ENCODE measurements around the gene EXOSC1.

DNA sequence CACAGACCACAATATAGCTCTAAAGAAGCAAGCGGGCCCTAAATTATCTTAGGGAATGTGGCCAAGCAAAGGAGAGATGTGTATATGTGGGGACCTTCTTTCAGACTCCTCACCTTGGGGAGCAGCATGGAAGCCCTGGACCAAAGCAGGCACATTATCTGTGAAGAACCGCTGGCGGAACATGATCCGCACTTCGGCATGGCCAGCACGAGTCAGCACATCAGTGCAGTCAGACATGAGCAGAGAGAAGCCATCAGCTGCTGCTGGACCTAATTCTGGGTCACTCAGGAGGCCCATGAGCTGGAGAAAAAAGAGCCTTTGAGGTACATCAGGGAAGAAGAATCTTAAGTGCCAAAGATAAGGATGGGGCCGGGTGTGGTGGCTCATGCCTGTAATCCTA lies 14.1 kb upstream of the EXOSC1 start:
- TF ChIP-seq, protein P1, sequence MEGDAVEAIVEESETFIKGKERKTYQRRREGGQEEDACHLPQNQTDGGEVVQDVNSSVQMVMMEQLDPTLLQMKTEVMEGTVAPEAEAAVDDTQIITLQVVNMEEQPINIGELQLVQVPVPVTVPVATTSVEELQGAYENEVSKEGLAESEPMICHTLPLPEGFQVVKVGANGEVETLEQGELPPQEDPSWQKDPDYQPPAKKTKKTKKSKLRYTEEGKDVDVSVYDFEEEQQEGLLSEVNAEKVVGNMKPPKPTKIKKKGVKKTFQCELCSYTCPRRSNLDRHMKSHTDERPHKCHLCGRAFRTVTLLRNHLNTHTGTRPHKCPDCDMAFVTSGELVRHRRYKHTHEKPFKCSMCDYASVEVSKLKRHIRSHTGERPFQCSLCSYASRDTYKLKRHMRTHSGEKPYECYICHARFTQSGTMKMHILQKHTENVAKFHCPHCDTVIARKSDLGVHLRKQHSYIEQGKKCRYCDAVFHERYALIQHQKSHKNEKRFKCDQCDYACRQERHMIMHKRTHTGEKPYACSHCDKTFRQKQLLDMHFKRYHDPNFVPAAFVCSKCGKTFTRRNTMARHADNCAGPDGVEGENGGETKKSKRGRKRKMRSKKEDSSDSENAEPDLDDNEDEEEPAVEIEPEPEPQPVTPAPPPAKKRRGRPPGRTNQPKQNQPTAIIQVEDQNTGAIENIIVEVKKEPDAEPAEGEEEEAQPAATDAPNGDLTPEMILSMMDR (IDR thresholded peaks at IDR 0.05; ENCODE audit: low read depth, low read length): no peak
- TF ChIP-seq POLR2A (IDR thresholded peaks at IDR 0.05; ENCODE audit: extremely low read depth, insufficient read length): no peak
- no peak for TF ChIP-seq MYC (IDR thresholded peaks at IDR 0.05; ENCODE audit: low read depth, low read length)

Measured in NB4 (cell line).